NCI-H510A (cell line): Measurements from ENCODE around the gene HOXA9.

Source experiments
- DNase-seq: peaks from one replicate; lab custom pipeline; 2025; lab: John Stamatoyannopoulos, UW

Gene HOXA9

GRCh38 chr7:27164367-27165088 lies 809 bp downstream of the HOXA9 start:
- no peak for DNase-seq

- DNase-seq, result no peak
Observed at GRCh38 chr7:27164045-27164366, 1.3 kb downstream of the HOXA9 start.

- DNase-seq, result no peak
Observed at GRCh38 chr7:27163288-27164044, 1.9 kb downstream of the HOXA9 start.

- no peak for DNase-seq
Observed at GRCh38 chr7:27162561-27163287, 2.6 kb downstream of the HOXA9 start.

GRCh38 chr7:27161721-27162560 lies 3.4 kb downstream of the HOXA9 start:
- peak; percentile 32 for DNase-seq

GRCh38 chr7:27161214-27161720 lies 4.1 kb downstream of the HOXA9 start:
- DNase-seq, result no peak

- peak; percentile 78 for DNase-seq
Observed at GRCh38 chr7:27160546-27161213, 4.7 kb downstream of the HOXA9 start.

GRCh38 chr7:27160145-27160545 lies 5.2 kb downstream of the HOXA9 start:
- no peak for DNase-seq

- no peak for DNase-seq
Observed at GRCh38 chr7:27159266-27160144, 5.8 kb downstream of the HOXA9 start.

- no peak for DNase-seq
Observed at GRCh38 chr7:27158436-27159265, 6.7 kb downstream of the HOXA9 start.

- no peak for DNase-seq
Observed at GRCh38 chr7:27157702-27158431, 7.5 kb downstream of the HOXA9 start.

GRCh38 chr7:27156916-27157701 lies 8.2 kb downstream of the HOXA9 start:
- no peak for DNase-seq

GRCh38 chr7:27156508-27156898 lies 8.8 kb downstream of the HOXA9 start, which contains the start of gene HOXA7:
Gene HOXA7 (minus strand): TSS chr7:27156675. CDS start chr7:27156545, 130 bp downstream.
- DNase-seq, result peak; percentile 69

- DNase-seq, result no peak
Observed at GRCh38 chr7:27155816-27156507, 9.4 kb downstream of the HOXA9 start.

GRCh38 chr7:27154901-27155815 lies 10.2 kb downstream of the HOXA9 start:
- DNase-seq, result no peak

GRCh38 chr7:27154369-27154768 lies 11.0 kb downstream of the HOXA9 start:
- DNase-seq, result no peak
